Activated T-helper 17 cell treated with anti-CD3 and anti-CD28 coated beads, Interleukin-2, amount 50 U/mL, for 72 hours (primary cell): ENCODE data around the gene SLC6A17. TPM values are rescaled to one million over a fixed set of nuclear protein-coding genes. Genes with fewer than 3 reads are reported as not detected.

ENCODE experiments used
- ATAC-seq: fragments of 150-1000 bp; cut with Tn5 transposase; replicated peaks from 2 replicates; pipeline ENCODE4 v1.10.0; 2021; ENCODE audit warnings: mild to moderate bottlenecking, moderate library complexity
- H3K27ac Mint-ChIP-seq: one replicate; pipeline ENCODE4 v1.8.0; 2022; ENCODE audit warnings: mixed read lengths
- H3K27me3 Mint-ChIP-seq: one replicate; pipeline ENCODE4 v1.8.0; 2022; ENCODE audit warnings: mixed read lengths
- H3K36me3 Mint-ChIP-seq: one replicate; pipeline ENCODE4 v1.8.0; 2022; ENCODE audit warnings: low read depth, mild to moderate bottlenecking, mixed read lengths
- H3K4me1 Mint-ChIP-seq: one replicate; pipeline ENCODE4 v1.8.0; 2022; ENCODE audit warnings: mixed read lengths
- H3K4me3 Mint-ChIP-seq: one replicate; pipeline ENCODE4 v1.8.0; 2022; ENCODE audit warnings: mild to moderate bottlenecking, mixed read lengths
- H3K9me3 Mint-ChIP-seq: one replicate; pipeline ENCODE4 v1.8.0; 2022; ENCODE audit warnings: mixed read lengths
- total RNA-seq, 2 donors: library from RNA; stranded (reverse); gene quantifications; one replicate each; pipeline ENCODE4 v1.2.3, GENCODE V29; 2022

SLC6A17 gene
- total RNA-seq, 2 donors from 2014 or later, result not detected

DNA sequence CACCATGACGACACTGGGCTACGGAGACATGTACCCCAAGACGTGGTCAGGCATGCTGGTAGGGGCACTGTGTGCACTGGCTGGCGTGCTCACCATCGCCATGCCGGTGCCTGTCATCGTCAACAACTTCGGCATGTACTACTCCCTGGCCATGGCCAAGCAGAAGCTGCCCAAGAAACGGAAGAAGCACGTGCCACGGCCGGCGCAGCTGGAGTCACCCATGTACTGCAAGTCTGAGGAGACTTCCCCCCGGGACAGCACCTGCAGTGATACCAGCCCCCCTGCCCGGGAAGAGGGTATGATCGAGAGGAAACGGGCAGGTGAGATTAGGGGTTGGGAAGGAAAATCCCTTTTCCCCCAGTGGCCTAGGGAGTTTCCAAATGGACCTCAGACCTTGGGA, 73.3 kb downstream of the SLC6A17 start:
- Mint-ChIP-seq H3K36me3 (peaks cover 14% of the 10 kb centered on the region), H3K4me3 (no peak overlapping the region), H3K27me3 (no peaks in the 10 kb centered on the region), H3K27ac (no peak overlapping the region), H3K4me1 (no peaks in the 10 kb centered on the region), H3K9me3 (no peaks in the 10 kb centered on the region)
- ATAC-seq, result no peak

DNA sequence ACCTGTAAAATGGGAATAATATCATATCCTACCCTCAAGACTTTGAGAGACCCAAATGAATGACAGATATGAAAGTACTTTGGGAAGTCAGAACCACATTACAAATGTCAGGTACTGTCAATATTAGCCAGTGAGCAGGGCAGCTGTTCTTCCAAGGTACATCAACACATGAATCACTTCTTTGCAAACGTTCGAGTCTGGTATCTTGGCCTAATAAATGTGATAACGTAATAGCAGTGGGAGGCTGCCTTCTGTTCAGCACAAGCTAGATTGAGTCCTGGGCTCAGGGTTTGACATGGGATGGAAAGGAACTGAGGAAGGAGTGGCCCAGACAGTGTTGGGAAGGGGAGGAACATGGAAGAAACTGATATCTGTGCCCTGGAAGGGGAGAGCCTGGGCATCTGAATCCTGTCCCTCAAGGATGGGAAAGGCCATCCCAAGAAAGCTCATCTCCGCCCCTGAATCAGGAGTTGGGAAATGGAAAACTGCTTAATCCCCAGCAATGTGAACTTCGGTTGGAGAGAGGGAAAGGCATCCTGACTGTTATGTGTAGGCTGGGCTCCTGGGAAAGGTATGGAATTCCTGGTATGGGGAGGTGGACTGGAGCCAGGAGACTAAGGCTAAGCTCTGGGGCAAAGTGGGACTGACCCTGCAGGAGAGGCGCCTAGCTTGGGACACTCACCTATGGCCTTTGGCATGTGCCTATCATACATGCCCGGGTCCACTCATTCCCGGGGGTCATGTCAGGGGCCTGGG, 74.1 kb downstream of the SLC6A17 start:
- no peak overlapping the region for H3K27ac Mint-ChIP-seq
- H3K9me3 Mint-ChIP-seq, result no peaks in the 10 kb centered on the region
- no peaks in the 10 kb centered on the region for H3K4me1 Mint-ChIP-seq
- no peak for ATAC-seq
- H3K27me3 Mint-ChIP-seq, result no peaks in the 10 kb centered on the region
- no peak overlapping the region for H3K4me3 Mint-ChIP-seq
- H3K36me3 Mint-ChIP-seq, result peaks cover 15% of the 10 kb centered on the region

DNA sequence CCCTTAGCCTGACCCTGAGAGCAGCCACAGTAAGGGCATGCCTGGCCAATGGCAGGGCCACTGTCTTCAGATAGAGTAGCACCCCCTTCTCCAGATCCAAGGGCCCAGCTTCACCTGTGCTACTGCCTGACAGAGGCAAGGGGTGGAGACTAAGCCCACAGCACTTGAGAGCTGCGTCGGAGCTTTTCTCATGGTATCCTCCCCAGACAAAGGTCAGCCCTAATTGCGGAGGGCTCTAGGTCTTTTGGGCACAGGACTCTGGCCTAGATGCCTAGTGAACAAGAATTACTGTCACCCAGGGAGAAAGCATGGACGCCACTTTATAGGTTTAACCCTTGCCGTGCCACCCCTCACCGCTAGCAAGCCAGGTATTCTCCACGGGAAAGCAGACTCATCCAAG, 74.9 kb downstream of the SLC6A17 start:
- Mint-ChIP-seq H3K9me3 (no peaks in the 10 kb centered on the region), H3K27ac (no peak overlapping the region), H3K4me1 (no peaks in the 10 kb centered on the region), H3K36me3 (peaks cover 21% of the 10 kb centered on the region), H3K27me3 (no peaks in the 10 kb centered on the region), H3K4me3 (no peak overlapping the region)
- no peak for ATAC-seq

DNA sequence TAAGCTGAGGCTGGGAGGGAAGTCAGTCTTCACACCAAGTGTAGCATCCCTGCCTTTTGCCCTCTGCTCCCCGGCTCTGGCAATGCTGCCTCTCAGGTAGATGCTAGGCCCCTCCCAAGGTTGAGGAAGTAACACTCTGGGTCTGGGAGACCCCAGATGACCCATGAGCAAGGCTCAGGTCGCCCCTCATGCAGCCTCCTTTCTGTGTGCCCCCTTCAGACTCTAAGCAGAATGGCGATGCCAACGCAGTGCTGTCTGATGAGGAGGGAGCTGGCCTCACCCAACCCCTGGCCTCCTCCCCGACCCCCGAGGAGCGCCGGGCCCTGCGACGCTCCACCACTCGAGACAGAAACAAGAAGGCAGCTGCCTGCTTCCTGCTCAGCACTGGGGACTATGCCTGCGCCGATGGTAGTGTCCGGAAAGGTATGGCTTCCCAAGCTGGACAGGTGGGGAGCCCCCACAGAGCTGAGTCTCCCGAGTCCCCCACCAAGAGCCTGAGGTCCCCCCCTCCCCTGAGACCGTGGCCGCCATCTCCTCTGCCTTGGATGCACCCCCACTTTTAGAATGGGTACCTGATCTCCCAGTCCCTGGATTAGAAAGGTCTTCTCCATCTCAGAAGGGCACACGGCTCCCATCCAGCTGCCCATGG, 75.6 kb downstream of the SLC6A17 start:
- no peaks in the 10 kb centered on the region for H3K4me1 Mint-ChIP-seq
- ATAC-seq, result no peak
- H3K27me3 Mint-ChIP-seq, result no peaks in the 10 kb centered on the region
- H3K27ac Mint-ChIP-seq, result no peak overlapping the region
- peaks cover 21% of the 10 kb centered on the region for H3K36me3 Mint-ChIP-seq
- H3K9me3 Mint-ChIP-seq, result no peaks in the 10 kb centered on the region
- H3K4me3 Mint-ChIP-seq, result no peak overlapping the region

DNA sequence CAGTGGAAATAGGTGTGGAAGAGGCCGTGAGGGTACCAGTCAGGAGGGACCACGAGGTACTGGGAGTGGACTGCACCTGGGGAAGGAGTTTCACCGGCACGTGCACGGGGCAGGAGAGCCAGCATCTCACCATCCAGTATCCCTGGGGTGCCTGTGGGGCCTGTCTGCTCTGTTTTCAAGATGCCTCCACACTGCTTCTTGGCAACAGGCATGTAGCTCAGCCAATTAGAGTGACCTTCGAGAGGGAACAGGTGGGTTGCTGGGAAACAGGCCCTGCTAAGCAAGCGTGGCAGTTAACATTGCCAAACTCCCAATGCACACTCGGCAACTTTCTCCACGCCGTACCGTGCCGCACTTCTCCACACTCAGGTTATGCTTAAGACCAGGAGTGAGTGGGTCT, 77.5 kb downstream of the SLC6A17 start:
- H3K36me3 Mint-ChIP-seq, result peaks cover 21% of the 10 kb centered on the region
- no peaks in the 10 kb centered on the region for H3K9me3 Mint-ChIP-seq
- H3K4me1 Mint-ChIP-seq, result no peaks in the 10 kb centered on the region
- no peak for ATAC-seq
- H3K27ac Mint-ChIP-seq, result no peak overlapping the region
- no peak overlapping the region for H3K4me3 Mint-ChIP-seq
- H3K27me3 Mint-ChIP-seq, result no peaks in the 10 kb centered on the region

DNA sequence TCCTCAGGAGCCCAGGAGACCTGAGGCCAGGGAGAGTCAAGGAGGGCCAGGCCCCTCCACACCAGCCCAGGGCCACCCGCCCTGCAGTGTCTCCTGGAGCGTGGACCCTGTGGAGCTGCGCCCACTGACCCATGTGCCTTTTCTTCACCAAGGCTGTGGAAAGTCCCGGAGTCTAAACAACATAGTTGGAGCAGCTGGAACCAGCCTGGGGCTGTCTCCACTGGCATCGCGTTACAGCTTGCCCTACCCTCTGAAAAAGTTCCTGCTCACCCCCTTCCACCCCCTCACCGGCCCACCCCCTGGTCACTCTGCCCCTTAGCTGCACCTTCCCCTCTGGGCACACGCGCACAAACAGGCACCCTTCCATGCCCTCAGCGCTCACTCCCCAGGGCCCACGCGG, 78.1 kb downstream of the SLC6A17 start:
- Mint-ChIP-seq H3K27me3 (no peaks in the 10 kb centered on the region), H3K27ac (no peak overlapping the region), H3K4me1 (no peaks in the 10 kb centered on the region), H3K4me3 (no peak overlapping the region), H3K36me3 (peaks cover 15% of the 10 kb centered on the region), H3K9me3 (no peaks in the 10 kb centered on the region)
- no peak for ATAC-seq

DNA sequence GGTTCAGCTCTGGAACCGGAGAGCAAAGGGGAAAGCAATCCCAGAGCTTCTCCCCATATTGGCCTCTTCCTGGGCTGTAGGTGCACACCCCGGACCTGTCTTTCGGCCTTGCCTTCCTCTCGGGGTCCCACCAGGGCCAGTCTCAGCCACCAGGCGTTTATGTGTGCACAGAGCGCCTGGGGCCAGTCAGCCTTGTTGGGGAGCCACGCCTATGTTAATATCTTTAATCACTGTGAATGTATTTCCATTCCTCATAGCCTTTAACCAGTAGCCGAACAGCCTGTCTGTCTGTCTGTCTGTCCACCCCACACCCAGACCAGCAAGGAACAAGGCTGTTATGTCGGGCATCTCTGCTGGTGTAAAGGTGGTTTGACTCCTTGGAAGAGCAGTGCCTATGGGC, 78.6 kb downstream of the SLC6A17 start:
- peak overlapping the region; percentile 56 for H3K27ac Mint-ChIP-seq
- no peak for ATAC-seq
- H3K9me3 Mint-ChIP-seq, result no peaks in the 10 kb centered on the region
- peaks cover 10% of the 10 kb centered on the region for H3K36me3 Mint-ChIP-seq
- no peaks in the 10 kb centered on the region for H3K4me1 Mint-ChIP-seq
- no peaks in the 10 kb centered on the region for H3K27me3 Mint-ChIP-seq
- H3K4me3 Mint-ChIP-seq, result no peak overlapping the region

DNA sequence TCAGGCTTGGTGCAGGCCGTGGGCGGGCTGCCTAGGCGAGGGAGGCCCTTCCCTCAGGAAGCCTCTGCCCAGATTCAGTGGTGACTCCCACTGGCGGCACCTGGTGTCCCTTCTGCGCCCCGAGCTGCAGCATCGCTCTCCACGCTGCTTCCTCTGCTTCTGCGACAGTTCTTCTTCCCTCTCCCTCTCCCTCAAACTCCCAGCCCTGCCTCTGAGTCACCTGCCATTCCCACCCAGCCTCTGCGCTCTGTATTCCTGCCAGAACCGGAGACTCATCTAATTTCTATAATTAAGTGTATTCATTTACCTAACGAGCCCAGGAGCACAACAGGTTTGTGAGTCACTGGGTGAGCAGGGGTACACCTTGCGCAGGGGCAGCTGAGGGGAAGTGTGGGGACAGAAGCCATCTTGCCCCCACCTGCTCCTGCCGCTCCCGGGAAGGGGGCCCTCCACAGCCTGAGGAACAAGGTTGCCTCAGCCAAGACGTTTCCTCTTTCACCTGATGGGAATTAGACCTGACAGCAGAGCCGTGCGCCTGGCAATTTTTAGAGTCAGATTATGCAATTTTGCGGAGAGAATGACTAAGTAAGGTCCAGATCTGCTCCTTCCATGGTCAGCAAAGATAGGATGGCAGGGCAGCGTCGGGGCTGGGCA, 79.2 kb downstream of the SLC6A17 start:
- Mint-ChIP-seq H3K9me3 (no peaks in the 10 kb centered on the region), H3K27ac (peak overlapping the region; percentile 56), H3K4me1 (peaks cover under 1% of the 10 kb centered on the region), H3K4me3 (no peak overlapping the region), H3K36me3 (peaks cover 7% of the 10 kb centered on the region), H3K27me3 (no peaks in the 10 kb centered on the region)
- no peak for ATAC-seq

DNA sequence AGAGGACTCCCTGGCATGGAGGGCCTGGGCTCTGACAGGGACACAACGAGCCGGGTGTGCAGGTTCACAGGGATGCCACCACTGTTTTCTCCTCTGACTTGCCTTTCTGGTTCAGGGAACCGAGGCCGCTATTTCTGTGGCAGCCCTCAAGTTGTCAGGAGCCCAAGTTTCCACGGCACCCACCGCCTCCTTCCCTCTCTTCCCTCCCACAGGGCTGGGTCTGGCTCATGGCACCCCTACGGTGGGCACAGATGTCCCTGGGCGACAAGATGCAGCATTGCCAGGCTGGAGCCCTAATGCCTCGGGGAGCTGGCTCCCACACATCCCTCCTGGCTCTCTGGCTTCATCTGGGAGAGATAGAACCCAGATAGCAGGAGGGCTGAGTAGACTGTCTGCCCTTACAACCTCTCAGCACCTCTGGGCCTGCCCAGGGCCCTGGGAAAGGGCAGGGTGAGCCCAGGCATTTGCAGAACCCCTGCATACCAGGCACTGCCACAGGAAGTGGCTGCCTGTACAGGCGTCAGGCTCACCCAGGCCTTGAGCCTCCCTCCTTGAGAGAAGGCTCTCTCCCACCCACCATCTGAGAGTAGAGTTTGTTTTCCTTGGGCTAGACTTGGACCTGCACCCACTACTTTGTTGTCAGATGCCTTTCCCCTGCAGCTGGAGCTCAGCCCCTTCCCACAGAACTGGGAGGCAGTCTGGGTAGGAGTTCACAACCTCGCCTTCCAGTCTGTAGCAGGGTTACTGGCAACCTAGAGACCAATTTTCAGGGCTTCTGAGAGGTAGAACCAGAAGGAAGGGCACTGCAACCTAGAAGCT, 80.3 kb downstream of the SLC6A17 start:
- Mint-ChIP-seq H3K27ac (peak overlapping the region; percentile 62), H3K4me3 (no peak overlapping the region), H3K36me3 (peaks cover 15% of the 10 kb centered on the region), H3K27me3 (no peaks in the 10 kb centered on the region), H3K9me3 (no peaks in the 10 kb centered on the region), H3K4me1 (peaks cover 12% of the 10 kb centered on the region)
- ATAC-seq, result no peak

DNA sequence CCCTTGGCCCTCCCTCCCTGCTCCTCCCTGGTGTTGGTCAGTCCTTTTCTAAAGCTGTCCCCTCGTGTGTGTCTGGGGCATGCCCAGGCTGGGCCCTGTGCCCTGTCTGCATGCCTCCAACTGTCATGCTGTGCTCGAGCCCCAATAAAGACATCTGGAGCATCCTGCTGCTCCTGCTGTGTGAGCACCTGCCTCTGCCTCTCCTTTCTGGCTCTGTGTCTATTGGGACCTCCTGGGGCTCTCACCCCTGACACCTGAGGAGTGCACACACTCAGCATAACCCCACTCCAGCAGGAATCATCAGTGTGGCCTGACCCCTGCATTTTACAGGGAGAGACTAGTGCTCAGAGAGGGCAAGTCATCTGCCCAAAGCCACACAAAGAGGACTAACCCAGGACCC, 83.6 kb downstream of the SLC6A17 start:
- no peak overlapping the region for H3K4me3 Mint-ChIP-seq

DNA sequence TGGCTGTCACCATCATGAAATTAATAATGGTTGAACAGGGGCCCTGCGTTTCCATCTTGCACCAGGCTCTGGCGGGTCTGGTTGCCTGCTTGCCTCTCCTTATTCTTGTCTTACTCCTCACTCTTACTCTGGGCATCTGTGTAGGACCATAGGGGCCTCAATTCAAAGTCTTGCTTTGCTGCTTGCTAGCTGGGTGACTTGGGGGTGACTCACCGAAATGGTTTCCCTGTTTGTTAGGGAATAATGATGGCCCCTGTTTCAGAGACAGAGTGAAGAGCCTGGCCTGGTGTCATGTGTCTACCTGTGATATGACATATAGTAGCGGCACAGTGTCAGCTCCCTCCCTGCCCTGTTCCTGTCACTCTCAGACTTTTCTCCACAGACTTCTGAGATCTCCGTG, 84.4 kb downstream of the SLC6A17 start:
- H3K36me3 Mint-ChIP-seq, result peaks cover 24% of the 10 kb centered on the region

More for the DNA sequence above, 83.6 kb downstream of the SLC6A17 start:
- no peaks in the 10 kb centered on the region for H3K27me3 Mint-ChIP-seq
- no peak for ATAC-seq
- H3K27ac Mint-ChIP-seq, result peak overlapping the region; percentile 84
- peaks cover 22% of the 10 kb centered on the region for H3K36me3 Mint-ChIP-seq
- peaks cover 29% of the 10 kb centered on the region for H3K4me1 Mint-ChIP-seq
- no peaks in the 10 kb centered on the region for H3K9me3 Mint-ChIP-seq

DNA sequence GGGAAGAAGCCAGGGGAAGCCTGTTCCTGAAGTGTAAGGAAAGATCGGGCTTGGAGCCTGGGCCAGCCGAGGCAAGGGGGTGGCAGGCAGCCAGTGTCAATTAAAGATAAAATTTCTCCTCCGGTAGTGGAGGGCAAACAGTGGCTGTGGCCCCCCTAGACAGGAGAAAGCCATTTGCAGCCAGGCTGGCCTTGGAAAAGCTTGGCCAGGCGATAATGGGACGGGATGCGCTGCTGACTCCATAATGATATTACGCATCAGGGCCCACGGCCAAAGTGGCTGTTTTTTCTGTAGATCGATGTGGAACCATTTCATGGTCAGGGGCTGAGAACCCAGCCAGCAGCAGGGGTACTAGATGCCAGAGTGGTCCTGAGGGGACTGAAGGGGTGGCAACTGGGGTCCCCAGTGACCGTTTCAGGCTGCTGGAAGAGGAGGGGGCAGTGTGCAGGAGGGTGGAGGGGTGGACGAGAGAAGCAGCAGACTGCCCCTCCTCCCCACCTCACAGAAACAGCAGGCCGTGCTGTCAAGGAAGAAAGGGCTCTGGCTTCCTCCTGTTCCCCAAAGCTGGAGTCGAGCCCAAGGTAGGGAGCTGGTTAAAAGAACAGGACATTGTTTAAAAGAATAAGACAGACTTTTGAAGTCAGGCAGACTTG, 85.0 kb downstream of the SLC6A17 start:
- Mint-ChIP-seq H3K4me3 (peak overlapping the region; percentile 53), H3K36me3 (peaks cover 21% of the 10 kb centered on the region), H3K9me3 (no peaks in the 10 kb centered on the region), H3K27ac (peak overlapping the region; percentile 84), H3K27me3 (no peaks in the 10 kb centered on the region), H3K4me1 (peaks cover 36% of the 10 kb centered on the region)
- ATAC-seq, result no peak

More for the DNA sequence above, 84.4 kb downstream of the SLC6A17 start:
- H3K4me3 Mint-ChIP-seq, result peak overlapping the region; percentile 53
- no peaks in the 10 kb centered on the region for H3K27me3 Mint-ChIP-seq
- peak overlapping the region; percentile 84 for H3K27ac Mint-ChIP-seq
- ATAC-seq, result no peak
- peaks cover 35% of the 10 kb centered on the region for H3K4me1 Mint-ChIP-seq
- H3K9me3 Mint-ChIP-seq, result no peaks in the 10 kb centered on the region

DNA sequence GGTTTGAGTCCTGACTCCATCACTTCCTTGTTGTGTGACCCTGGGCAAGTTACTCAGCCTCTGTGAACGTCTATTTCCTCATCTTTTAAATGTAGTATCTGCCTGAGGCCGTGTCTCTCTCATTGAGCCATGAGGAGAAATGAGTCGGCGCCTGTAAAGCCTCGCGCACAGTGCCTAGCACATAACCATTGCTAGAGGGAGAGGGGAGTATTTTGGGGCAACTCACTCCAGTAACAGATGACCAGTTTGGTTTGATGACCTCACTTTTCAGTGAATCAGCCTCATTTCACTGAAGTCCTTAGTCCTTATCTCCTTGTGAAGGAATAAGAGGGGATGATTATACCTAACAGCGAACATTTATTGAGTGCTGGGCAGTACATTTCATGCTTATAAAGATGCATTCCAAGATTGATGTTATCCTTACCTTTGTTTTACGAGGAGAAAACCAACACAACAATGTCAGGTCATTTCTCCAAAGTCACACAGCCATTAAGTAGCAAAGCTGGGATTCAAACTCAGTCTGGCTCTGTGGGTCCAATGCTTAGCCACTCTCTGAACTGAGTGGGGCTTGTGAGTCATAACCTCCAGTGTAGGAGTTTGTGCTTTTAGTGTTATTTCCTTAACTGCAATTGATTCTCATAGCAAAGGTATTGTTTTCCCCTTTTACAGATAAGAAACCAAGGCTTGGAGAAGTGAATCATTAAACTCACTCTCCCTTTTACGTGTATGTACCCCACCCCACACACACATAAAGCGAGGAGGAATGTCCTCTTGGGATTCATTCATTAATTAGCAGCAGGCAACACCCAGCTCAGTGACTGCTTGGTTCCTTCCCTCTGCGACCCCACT, 85.8 kb downstream of the SLC6A17 start:
- Mint-ChIP-seq H3K4me3 (peak overlapping the region; percentile 53), H3K27me3 (no peaks in the 10 kb centered on the region), H3K27ac (peak overlapping the region; percentile 84), H3K4me1 (peaks cover 36% of the 10 kb centered on the region), H3K9me3 (no peaks in the 10 kb centered on the region), H3K36me3 (peaks cover 21% of the 10 kb centered on the region)
- peak; percentile 89 for ATAC-seq
